HG03139 (cell line): ENCODE measurements around the gene INPP1.
"Not testable (repeated sequence)": the region's sequence is repeated elsewhere in the genome, so short reads cannot be mapped to it uniquely, and the experiment has no call there.

Experiments used
- ATAC-seq: cut with Tn5 transposase; IDR thresholded peaks from one replicate; pipeline ENCODE4 v1.9.1; 2021; ENCODE audit not compliant: unreplicated experiment

The INPP1 gene

GRCh38 chr2:190343536-190344275 lies at the start of gene INPP1:
TSS of gene INPP1 (plus strand) at chr2:190343589. CDS start at chr2:190360103, 16,514 bp downstream.
- ATAC-seq = peak; percentile 44

DNA sequence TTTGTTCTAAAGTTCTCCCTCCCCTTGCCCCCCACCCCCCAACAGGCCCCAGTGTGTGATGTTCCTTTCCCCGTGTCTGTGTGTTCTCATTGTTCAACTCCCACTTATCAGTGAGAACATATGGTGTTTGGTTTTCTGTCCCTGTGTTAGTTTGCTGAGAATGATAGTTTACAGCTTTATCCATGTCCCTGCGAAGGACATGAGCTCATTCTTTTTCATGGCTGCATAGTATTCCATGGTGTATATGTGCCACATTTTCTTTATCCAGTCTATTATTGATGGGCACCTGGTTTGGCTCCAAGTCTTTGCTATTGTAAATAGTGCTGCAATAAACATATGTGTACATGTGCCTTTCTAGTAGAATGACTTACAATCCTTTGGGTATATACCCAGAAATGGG lies 45.5 kb upstream of the INPP1 start:
- ATAC-seq = not testable (repeated sequence)

DNA sequence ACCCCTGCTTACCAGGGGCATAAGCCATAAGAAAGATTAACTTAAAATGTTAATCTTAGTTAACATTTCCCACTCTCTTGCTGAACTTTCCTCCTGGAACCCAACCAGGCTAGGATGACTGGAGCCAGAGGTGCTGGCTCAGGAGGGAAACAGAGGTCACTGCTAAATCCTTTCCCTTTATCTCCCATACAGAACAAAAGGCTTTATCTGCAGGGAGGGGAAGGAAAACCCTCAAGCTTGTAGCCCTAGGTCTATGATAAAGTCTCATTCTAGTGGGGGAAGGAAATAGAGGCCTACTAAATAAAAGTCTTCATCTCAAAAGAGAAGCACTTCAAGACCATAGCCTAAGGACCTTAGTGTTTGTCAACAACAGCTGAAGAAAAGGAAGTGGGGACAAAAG lies 42.4 kb upstream of the INPP1 start:
- ATAC-seq = no peak

GRCh38 chr2:190302052-190302451 lies 41.3 kb upstream of the INPP1 start:
- ATAC-seq = no peak

DNA sequence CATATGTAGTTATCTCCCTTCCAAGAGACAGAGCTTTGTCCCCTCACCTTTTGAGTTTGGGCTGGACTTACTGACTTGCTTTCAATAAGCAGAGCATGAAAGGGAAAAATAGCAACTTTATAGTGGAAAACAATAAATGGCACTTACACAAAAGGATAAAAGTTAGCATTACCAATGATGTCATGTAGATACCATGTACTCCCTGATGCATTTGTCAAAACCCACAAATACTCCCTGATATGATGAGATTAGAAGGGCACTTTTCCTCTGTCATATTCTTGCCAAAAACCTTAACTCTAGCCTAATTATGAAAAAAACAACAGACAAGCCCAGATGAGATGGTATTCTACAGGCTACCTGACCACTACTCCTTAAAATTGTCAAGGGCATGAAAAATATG lies 39.7 kb upstream of the INPP1 start:
- no peak for ATAC-seq

- no peak for ATAC-seq
Observed at GRCh38 chr2:190304404-190304803, 39.0 kb upstream of the INPP1 start.

DNA sequence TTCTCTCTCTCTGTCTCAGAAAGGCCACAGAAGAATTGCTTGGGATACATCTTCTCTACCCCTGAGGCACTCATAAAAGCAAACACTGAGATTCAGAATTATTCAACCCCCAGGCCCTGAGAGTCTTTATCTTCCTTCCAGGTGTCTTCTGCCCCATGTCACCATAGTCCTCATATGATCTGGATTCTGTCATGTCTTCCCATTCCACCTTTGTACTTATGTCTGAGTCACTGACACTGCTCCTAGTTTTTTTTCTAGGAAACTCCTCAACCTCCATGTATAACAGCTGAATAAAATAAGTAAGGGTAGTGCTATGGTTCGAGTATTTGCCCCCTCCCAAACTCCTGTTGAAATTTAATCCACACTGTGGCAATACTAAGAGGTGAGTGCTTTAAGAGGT lies 35.4 kb upstream of the INPP1 start:
- no peak for ATAC-seq

DNA sequence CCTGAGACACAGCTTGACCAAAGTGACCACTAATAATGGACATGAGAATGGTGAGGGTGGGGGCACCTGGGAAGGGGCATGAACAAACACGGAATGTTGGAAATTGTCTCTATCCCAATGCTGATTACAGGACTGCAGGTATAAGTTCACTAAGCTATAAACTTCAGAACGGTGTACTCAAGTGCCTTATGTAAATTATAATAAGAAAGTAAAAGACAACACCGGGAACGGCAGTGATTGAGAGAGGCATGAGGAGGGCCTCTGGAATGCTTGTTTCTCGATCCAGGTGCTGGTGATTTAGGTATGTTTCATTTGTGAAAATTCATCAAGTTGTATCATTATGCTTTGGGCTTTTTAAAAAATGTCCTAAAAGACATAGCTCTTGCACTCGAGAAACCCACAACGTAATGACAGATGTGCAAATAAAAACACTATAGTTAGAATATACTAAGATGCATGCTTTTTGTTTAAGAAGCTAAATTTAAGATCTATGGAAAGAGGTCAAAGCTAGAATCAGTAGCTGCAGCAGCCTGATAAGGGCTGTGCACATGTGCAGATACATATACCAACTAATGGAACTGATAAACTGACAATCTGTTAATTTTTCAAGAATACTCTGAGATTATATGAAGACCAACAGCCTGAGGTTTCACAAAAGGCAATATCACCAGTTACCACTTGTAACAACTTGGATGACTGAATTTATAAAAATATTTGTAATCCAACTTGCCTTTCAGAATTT lies 31.3 kb upstream of the INPP1 start:
- ATAC-seq = no peak

GRCh38 chr2:190312635-190313025 lies 30.8 kb upstream of the INPP1 start:
- ATAC-seq = not testable (repeated sequence)

DNA sequence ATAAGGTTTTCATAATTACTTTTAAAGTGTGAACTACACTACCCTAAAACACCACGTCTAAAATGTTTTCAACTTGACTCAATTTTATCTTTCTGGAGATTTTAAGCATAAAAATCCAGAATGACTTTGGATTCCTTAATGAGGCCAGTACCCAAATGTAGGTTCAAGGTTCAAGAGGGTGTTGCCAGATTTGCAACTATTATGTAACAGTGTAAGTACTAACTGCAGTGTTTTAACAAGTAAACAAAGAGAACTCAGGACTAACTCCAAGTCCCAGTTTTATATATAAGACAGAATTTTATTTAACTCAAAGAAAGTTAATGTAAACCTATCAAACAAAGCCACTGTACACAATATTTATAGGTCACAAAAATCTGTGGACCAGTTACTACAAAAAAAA lies 29.5 kb upstream of the INPP1 start:
- no peak for ATAC-seq

- no peak for ATAC-seq
Observed at GRCh38 chr2:190315273-190315672, 28.1 kb upstream of the INPP1 start.

DNA sequence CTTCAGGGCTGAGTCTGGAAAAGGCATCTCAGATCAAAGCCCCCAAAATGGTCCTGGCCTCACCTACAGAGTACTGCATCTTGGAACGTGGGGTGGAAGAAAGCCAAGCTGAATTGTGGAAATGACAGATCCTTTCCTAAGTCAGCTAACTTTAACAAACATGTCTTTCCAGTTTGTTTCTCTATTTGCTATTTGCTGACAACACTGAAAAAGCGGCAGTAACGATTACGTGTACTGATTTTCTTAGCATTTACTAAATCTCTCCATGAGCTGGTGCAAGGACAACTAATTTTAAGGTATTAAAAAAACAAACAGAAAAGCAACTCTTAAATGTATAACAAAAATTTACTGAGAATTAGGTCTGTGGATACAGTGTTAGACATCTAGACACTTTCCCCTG lies 24.9 kb upstream of the INPP1 start:
- no peak for ATAC-seq

- ATAC-seq = peak; percentile 26
Observed at GRCh38 chr2:190318931-190319554, 24.3 kb upstream of the INPP1 start.

GRCh38 chr2:190319555-190320498 lies 23.6 kb upstream of the INPP1 start, which contains the start of gene HIBCH:
TSS of gene HIBCH (minus strand) at chr2:190319826. CDS start at chr2:190319750, 76 bp downstream.
- peak; percentile 95 for ATAC-seq

DNA sequence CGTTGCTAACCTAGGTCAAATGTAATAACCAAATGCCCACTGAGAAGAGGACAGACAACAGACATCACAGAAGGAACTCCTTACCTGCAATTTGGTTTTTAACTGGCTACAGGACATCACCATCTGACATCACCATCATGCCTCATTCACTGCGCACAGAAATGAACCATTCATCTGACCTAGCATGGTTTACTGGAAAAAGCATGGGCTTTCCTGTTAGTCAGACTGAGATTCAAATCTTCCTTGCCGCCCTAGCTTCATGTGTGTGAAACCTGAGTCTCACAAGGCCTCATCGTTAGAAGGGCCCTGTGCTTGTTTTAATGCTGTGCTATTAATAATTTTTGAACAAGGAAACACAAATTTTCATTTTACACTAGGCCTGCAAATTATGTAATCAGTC lies 22.7 kb upstream of the INPP1 start:
- ATAC-seq = no peak

DNA sequence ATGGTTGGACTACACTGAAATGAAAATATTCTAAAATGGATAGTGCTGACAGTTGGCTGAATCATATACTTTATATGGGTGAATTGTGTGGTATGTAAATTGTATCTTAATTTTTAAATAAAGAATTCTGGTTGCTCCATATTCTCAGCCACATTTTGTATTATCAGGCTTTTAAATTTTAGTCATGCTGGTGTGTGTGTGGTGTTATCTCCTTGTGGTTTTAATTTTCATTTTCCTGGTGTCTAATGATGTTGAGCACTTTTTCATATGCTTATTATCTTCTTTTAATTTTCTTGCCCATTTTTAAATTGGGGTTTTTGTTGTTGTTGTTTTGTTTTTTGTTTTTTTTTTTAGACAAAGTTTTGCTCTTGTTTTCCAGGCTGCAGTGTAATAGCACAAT lies 20.0 kb upstream of the INPP1 start:
- no peak for ATAC-seq

DNA sequence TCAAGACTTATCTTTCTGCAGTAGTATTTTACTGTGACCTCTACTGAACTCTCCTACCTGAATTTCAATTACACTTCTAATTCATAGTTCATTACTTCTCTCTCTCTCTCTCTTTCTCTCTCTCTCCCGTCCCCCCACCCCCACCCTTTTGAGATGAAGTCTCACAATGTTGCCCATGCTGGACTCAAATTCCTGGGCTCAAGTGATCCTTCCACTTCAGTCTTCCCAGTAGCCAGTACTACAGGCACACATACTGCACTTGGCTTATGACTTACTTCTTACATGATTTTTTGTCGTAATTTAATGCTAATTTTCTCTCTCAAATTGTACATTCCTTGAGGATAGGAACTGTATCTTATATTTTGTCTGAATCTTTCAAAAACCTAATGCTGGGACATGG lies 17.8 kb upstream of the INPP1 start:
- ATAC-seq = no peak

DNA sequence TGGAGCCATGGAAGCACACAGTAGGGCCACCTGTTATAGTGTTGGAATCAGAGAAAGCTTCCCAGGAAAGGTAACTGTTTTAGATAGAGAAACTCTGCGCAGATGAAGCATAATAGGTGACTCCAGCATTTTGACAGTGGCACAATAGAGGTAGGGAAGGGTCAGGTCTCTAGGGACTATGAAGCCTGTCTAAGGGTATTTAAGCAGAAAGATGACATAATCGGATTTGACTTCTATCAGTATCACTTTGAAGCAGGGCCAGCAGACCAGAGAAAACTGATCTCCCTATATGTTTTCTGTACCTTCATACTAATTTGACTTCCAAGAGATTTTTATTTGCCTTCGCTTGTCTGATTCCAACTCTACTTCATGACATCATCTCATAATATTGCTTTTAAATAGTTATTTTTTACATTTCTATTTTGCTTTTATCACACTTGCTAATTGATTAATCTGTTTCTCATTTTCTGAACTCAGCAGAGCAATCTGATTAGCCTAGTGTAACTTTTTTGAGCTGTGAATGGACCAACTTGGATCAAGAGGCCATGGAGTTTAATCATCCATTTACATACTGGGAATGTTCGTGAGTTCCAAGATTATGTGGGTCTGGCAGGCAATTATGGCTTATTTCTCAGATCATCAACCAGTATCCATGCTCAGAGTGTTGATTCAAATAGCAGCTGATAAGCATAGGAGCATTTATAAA lies 15.4 kb upstream of the INPP1 start:
- ATAC-seq = no peak

DNA sequence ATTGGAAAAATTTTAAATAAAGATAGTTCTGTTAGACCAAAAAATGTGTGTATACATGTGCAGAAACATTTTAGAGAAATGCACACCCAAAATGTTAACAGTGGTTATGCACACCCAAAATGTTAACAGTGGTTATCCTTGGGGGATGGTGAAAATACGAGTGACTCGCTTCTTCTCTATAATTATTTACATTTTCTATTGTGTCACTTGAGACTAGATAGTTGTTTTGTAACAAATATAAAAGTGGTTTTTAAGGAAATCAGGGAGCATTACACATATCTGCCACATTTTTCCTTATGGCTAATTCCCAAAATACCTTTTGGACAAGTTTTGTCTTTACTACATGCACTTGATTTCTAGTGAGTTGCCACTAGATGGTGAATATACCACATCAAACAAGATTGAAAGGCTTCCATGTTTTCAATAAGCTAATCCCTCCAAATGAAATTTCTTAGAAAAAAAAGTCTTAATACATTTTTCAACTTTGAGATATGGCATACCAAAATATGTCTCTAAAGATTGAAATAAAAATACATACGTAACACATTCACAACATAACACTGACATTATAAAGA lies 14.7 kb upstream of the INPP1 start:
- no peak for ATAC-seq

DNA sequence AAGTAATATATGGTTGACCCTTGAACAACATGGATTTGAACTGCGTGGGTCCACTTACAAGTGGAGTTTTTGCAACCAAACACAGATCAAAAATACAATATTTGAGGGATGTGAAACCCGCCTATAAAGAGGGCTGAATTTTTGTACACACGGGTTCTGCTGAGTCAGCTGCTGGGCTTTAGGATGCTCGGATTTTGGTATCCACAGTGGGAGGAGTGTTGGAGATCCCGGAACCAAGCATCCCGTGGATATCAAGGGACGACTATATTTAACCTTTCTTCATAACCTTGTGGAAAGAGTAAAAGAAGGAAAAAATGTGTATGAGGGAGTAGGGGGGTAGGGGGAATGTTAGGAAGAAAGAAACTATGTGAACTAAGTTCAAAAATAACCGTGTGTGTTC lies 10.0 kb upstream of the INPP1 start:
- ATAC-seq = no peak
